GM12892 (cell line): Measurements from ENCODE around the gene C10orf143.

Experiments used
- POLR2A ChIP-seq: IDR thresholded peaks from 2 replicates; pipeline ENCODE4 v1.6.1; 2011; ENCODE audit warnings: low read depth, low read length, control low read depth
- POLR2AphosphoS5 ChIP-seq: IDR thresholded peaks from 2 replicates; pipeline ENCODE4 v1.6.1; 2011; ENCODE audit warnings: low read depth, low read length, control low read depth
- TAF1 ChIP-seq: IDR thresholded peaks from 2 replicates; pipeline ENCODE4 v1.6.1; 2011; ENCODE audit warnings: low read depth, mild to moderate bottlenecking, control low read depth, low read length, borderline replicate concordance

DNA sequence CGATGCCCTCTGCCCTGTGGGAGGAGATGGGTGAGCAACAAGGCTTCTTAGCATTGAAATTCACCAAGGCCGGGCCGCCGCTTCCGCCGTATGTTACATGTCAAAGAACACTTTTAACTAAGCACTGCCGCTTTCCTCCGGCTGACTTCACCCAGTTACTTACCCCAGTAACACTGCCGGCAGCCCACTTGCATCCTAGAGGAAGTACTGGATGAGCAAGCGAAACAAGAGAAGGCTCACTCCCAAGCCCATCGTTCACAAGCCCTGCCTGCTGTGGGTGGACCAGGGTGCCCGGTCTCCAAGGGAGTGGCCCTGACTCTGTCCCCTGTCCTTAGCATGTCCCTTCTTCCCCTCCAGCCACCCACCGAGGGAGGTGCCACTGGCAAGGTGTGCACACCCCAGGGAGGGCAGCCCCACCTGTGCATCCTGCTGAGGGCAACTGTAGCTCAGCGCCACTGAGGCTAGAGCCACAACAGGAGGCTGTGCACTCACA is 73.4 kb downstream of the C10orf143 start:
- no peak for TF ChIP-seq POLR2A
- TF ChIP-seq POLR2AphosphoS5 = no peak
- TF ChIP-seq TAF1 = no peak
